H9 (cell line): ENCODE results near the gene ITGA11. TPM values are rescaled to one million over a fixed set of nuclear protein-coding genes. Genes with fewer than 3 reads are reported as not detected.

ENCODE experiments used
- DNase-seq: peaks from one replicate; pipeline ENCODE4 v3.0.0-alpha.2; 2017
- H2AFZ ChIP-seq: one replicate; pipeline ENCODE4 v1.6.1; 2013; ENCODE audit warnings: mild to moderate bottlenecking, low read length, control low read depth, moderate library complexity
- H2AK5ac ChIP-seq: 2 replicates; pipeline ENCODE4 v1.6.1; 2013; ENCODE audit warnings: low read length, control low read depth, mixed read lengths; ENCODE audit not compliant: insufficient read length
- H2BK120ac ChIP-seq: one replicate; pipeline ENCODE4 v1.6.1; 2013; ENCODE audit warnings: low read depth, mild to moderate bottlenecking, low read length, control low read depth, inconsistent platforms; ENCODE audit not compliant: poor library complexity, severe bottlenecking
- H2BK12ac ChIP-seq: 2 replicates; pipeline ENCODE4 v1.6.1; 2013; ENCODE audit warnings: low read length, control low read depth, mixed read lengths, low read depth; ENCODE audit not compliant: insufficient read length
- H2BK15ac ChIP-seq: 2 replicates; pipeline ENCODE4 v1.6.1; 2013; ENCODE audit warnings: low read depth, low read length, control low read depth
- H2BK20ac ChIP-seq: one replicate; pipeline ENCODE4 v1.6.1; 2013; ENCODE audit warnings: low read depth, mild to moderate bottlenecking, low read length, control low read depth, inconsistent platforms; ENCODE audit not compliant: poor library complexity, severe bottlenecking
- H2BK5ac ChIP-seq: 2 replicates; pipeline ENCODE4 v1.6.1; 2013; ENCODE audit warnings: low read length, control low read depth, mixed read lengths; ENCODE audit not compliant: insufficient read length
- H3K14ac ChIP-seq: 2 replicates; pipeline ENCODE4 v1.6.1; 2013; ENCODE audit warnings: low read length, control low read depth; ENCODE audit not compliant: insufficient read depth
- H3K18ac ChIP-seq: 2 replicates; pipeline ENCODE4 v1.6.1; 2013; ENCODE audit warnings: low read depth, mild to moderate bottlenecking, mixed read lengths, low read length, control low read depth; ENCODE audit not compliant: insufficient read length
- H3K23ac ChIP-seq: 2 replicates; pipeline ENCODE4 v1.6.1; 2013; ENCODE audit warnings: low read length, control low read depth, mixed read lengths, low read depth; ENCODE audit not compliant: insufficient read length
- H3K23me2 ChIP-seq: 2 replicates; pipeline ENCODE4 v1.6.1; 2013; ENCODE audit warnings: low read depth, mild to moderate bottlenecking, mixed read lengths, low read length, control low read depth; ENCODE audit not compliant: insufficient read length, poor library complexity, severe bottlenecking
- H3K27ac ChIP-seq: 2 replicates; pipeline ENCODE4 v1.5.1; 2013; ENCODE audit warnings: low read length, control low read depth, mixed read lengths, low read depth; ENCODE audit not compliant: insufficient read length
- H3K27me3 ChIP-seq: 2 replicates; pipeline ENCODE4 v1.6.1; 2013; ENCODE audit warnings: low read length, control low read depth, inconsistent platforms; ENCODE audit not compliant: insufficient read depth
- H3K4ac ChIP-seq: 2 replicates; pipeline ENCODE4 v1.6.1; 2013; ENCODE audit warnings: low read depth, mild to moderate bottlenecking, control low read depth, inconsistent platforms, low read length, moderate library complexity
- H3K4me1 ChIP-seq: 2 replicates; pipeline ENCODE4 v1.6.1; 2013; ENCODE audit warnings: low read length, control low read depth, inconsistent platforms; ENCODE audit not compliant: insufficient read depth
- H3K4me2 ChIP-seq: 2 replicates; pipeline ENCODE4 v1.6.1; 2013; ENCODE audit warnings: low read length, control low read depth, mixed read lengths; ENCODE audit not compliant: insufficient read length, insufficient read depth
- H3K56ac ChIP-seq: 2 replicates; pipeline ENCODE4 v1.6.1; 2013; ENCODE audit warnings: low read depth, mild to moderate bottlenecking, mixed read lengths, low read length, control low read depth; ENCODE audit not compliant: insufficient read length
- H3K79me1 ChIP-seq: 2 replicates; pipeline ENCODE4 v1.6.1; 2013; ENCODE audit warnings: low read depth, mild to moderate bottlenecking, moderate library complexity, low read length, control low read depth, inconsistent platforms; ENCODE audit not compliant: insufficient read depth, poor library complexity, severe bottlenecking
- H3K79me2 ChIP-seq: 2 replicates; pipeline ENCODE4 v1.6.1; 2013; ENCODE audit warnings: low read length, control low read depth, inconsistent platforms; ENCODE audit not compliant: insufficient read depth
- H3K9ac ChIP-seq: 2 replicates; pipeline ENCODE4 v1.6.1; 2013; ENCODE audit warnings: low read length, control low read depth, mixed read lengths; ENCODE audit not compliant: insufficient read length; ENCODE audit errors: extremely low read depth
- H3K9me3 ChIP-seq: one replicate; pipeline ENCODE4 v1.6.1; 2013; ENCODE audit warnings: low read depth, low read length, inconsistent platforms; ENCODE audit not compliant: control insufficient read depth
- H3T11ph ChIP-seq: one replicate; pipeline ENCODE4 v1.6.1; 2013; ENCODE audit warnings: mild to moderate bottlenecking, low read length, control low read depth, inconsistent platforms
- H4K20me1 ChIP-seq: one replicate; pipeline ENCODE4 v1.6.1; 2013; ENCODE audit not compliant: control insufficient read depth, insufficient read length, insufficient read depth
- H4K5ac ChIP-seq: 2 replicates; pipeline ENCODE4 v1.6.1; 2013; ENCODE audit warnings: low read depth, mild to moderate bottlenecking, mixed read lengths, low read length, control low read depth; ENCODE audit not compliant: insufficient read length
- H4K8ac ChIP-seq: replicated peaks from 2 replicates; pipeline ENCODE4 v1.6.1; 2013; ENCODE audit warnings: low read length, control low read depth, mixed read lengths, low read depth; ENCODE audit not compliant: insufficient read length
- H4K91ac ChIP-seq: 2 replicates; pipeline ENCODE4 v1.6.1; 2013; ENCODE audit warnings: low read depth, mild to moderate bottlenecking, moderate library complexity, mixed read lengths, low read length, control low read depth; ENCODE audit not compliant: insufficient read length
- H3K27ac Mint-ChIP-seq, 3 experiments: 2 replicates in 2 of 3; 3 replicates in 1 of 3; pipeline ENCODE4 v1.8.0; 2020 to 2021; ENCODE audit warnings: mixed read lengths in 3 of 3, mild to moderate bottlenecking in 1 of 3, moderate library complexity in 1 of 3
- H3K27me3 Mint-ChIP-seq: 2 replicates; pipeline ENCODE4 v1.8.0; 2021; ENCODE audit warnings: low read depth, mild to moderate bottlenecking, moderate library complexity, mixed read lengths
- H3K36me3 Mint-ChIP-seq, 3 experiments: 2 replicates in 2 of 3; 3 replicates in 1 of 3; pipeline ENCODE4 v1.8.0; 2020 to 2021; ENCODE audit warnings: low read depth in 3 of 3, mixed read lengths in 3 of 3; ENCODE audit not compliant: insufficient read depth in 1 of 3
- H3K4me1 Mint-ChIP-seq, 2 experiments: 2 replicates each; pipeline ENCODE4 v1.8.0; 2020; ENCODE audit warnings: mixed read lengths in 2 of 2
- H3K4me3 Mint-ChIP-seq, 2 experiments: 2 replicates in 1 of 2; 3 replicates in 1 of 2; pipeline ENCODE4 v1.8.0; 2020 to 2021; ENCODE audit warnings: mild to moderate bottlenecking in 2 of 2, mixed read lengths in 2 of 2, moderate library complexity in 1 of 2
- H3K9me3 Mint-ChIP-seq, 2 experiments: 2 replicates in 1 of 2; 3 replicates in 1 of 2; pipeline ENCODE4 v1.8.0; 2020; ENCODE audit warnings: mild to moderate bottlenecking in 2 of 2, mixed read lengths in 2 of 2, moderate library complexity in 1 of 2
- WGBS: extraction: QIAGEN DNeasy Blood & Tissue Kit; methylation state at CpG from one replicate; pipeline ENCODE4 v1.1.7; 2013; ENCODE audit warnings: missing lambda C conversion rate, low lambda C conversion rate, mixed read lengths; ENCODE audit not compliant: insufficient read length; ENCODE audit errors: extremely low coverage; 5-methylcytosine and 5-hydroxymethylcytosine counted together
- total RNA-seq: library from RNA; stranded (reverse); gene quantifications from 2 replicates; pipeline ENCODE4 v1.2.1, GENCODE V29; 2021
- TF ChIP-seq, protein P1 (sequence below): fragments of 200-600 bp; sonication (generic); conservative IDR thresholded peaks from 3 replicates; pipeline ENCODE4 v1.8.0; 2021; ENCODE audit warnings: antibody characterized with exemption, mild to moderate bottlenecking

The ITGA11 gene
- total RNA-seq, 1 experiment from 2014 or later: 0.07 TPM

DNA sequence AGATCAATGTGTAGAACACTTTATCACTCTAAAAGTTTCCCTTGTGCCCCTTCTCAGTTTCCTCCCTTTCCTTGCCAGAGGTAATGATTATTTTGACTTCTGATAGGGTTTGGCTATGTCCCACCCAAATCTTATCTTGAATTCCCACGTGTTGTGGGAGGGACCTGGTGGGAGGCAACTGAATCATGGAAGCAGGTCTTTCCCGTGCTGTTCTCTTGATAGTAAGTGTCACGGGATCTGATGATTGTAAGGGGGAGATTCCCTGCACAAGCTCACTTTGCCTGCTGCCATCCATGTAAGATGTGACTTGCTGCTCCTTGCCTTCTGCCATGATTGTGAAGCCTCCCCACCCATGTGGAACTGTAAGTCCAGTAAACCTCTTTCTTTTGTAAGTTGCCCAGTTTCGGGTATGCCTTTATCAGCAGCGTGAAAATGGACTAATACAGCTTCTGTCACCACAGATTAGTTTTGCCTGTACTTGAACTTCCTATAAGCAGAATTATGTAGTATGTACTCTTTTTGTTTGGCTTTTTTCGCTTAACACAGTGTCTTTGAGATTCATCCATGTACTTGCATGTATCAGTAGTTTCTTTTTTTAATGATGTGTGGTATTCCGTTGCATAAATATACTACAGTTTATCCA is 147.2 kb downstream of the ITGA11 start:
- Histone ChIP-seq H2BK12ac (no peak overlapping the region), H3K9me3 (no peaks in the 10 kb centered on the region), H4K91ac (no peak overlapping the region), H2BK15ac (no peak overlapping the region), H3K79me2 (peaks cover 39% of the 10 kb centered on the region), H3T11ph (no peak overlapping the region), H3K14ac (no peak overlapping the region), H3K4ac (no peak overlapping the region), H3K27me3 (no peaks in the 10 kb centered on the region), H2BK20ac (no peak overlapping the region), H4K5ac (no peak overlapping the region), H2AFZ (no peak overlapping the region), H3K9ac (no peak overlapping the region), H2BK5ac (no peak overlapping the region), H3K27ac (no peak overlapping the region), H2BK120ac (no peak overlapping the region), H3K79me1 (no peaks in the 10 kb centered on the region), H3K56ac (no peak overlapping the region), H3K4me2 (no peak overlapping the region), H4K8ac (no peak overlapping the region), H3K23ac (no peak overlapping the region), H3K23me2 (no peaks in the 10 kb centered on the region), H2AK5ac (no peak overlapping the region), H3K18ac (no peak overlapping the region), H4K20me1 (no peaks in the 10 kb centered on the region), H3K4me1 (peaks cover 4% of the 10 kb centered on the region)
- WGBS: no CpG with 5 or more reads among the region's 7 CpGs
- H3K4me3 Mint-ChIP-seq: no peak overlapping the region
- TF ChIP-seq, protein P1, sequence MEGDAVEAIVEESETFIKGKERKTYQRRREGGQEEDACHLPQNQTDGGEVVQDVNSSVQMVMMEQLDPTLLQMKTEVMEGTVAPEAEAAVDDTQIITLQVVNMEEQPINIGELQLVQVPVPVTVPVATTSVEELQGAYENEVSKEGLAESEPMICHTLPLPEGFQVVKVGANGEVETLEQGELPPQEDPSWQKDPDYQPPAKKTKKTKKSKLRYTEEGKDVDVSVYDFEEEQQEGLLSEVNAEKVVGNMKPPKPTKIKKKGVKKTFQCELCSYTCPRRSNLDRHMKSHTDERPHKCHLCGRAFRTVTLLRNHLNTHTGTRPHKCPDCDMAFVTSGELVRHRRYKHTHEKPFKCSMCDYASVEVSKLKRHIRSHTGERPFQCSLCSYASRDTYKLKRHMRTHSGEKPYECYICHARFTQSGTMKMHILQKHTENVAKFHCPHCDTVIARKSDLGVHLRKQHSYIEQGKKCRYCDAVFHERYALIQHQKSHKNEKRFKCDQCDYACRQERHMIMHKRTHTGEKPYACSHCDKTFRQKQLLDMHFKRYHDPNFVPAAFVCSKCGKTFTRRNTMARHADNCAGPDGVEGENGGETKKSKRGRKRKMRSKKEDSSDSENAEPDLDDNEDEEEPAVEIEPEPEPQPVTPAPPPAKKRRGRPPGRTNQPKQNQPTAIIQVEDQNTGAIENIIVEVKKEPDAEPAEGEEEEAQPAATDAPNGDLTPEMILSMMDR: no peak
- peaks cover 7 to 13% of the 10 kb centered on the region in 2 experiments for H3K9me3 Mint-ChIP-seq
- no peaks in the 10 kb centered on the region for H3K27me3 Mint-ChIP-seq
- peaks cover 67% of the 10 kb centered on the region in 2 experiments for H3K4me1 Mint-ChIP-seq
- H3K36me3 Mint-ChIP-seq: peaks cover 26 to 47% (median 33%) of the 10 kb centered on the region in 3 experiments
- peak overlapping the region in 2 of 3 experiments; percentile 46 to 78; a peak in 2 of 7 replicates for H3K27ac Mint-ChIP-seq
- no peak for DNase-seq
